Lower leg skin (tissue), 4 donors: ENCODE measurements around the gene CENPO. TPM values are rescaled to one million over a fixed set of nuclear protein-coding genes. Genes with fewer than 3 reads are reported as not detected.
A peak's percentile ranks its signal among the peaks of the same experiment; 100 is the strongest.

Experiments used
- DNase-seq, 2 donors: peaks; one replicate each; pipeline ENCODE4 v3.0.0-alpha.2; 2019; ENCODE audit warnings: low spot score in 2 of 2
- H3K4me3 ChIP-seq: fragments of 200-600 bp; sonication (generic); 2 replicates; pipeline ENCODE4 v1.5.1; 2017; ENCODE audit warnings: mild to moderate bottlenecking, low read depth; ENCODE audit not compliant: poor library complexity, severe bottlenecking
- CTCF ChIP-seq, 3 donors: fragments of 450-650 bp; IDR thresholded peaks; one replicate each; pipeline ENCODE4 v1.5.1; 2016; ENCODE audit warnings: antibody characterized with exemption in 3 of 3, mild to moderate bottlenecking in 3 of 3, moderate library complexity in 2 of 3
- POLR2A ChIP-seq, 2 donors: fragments of 450-650 bp; IDR thresholded peaks; one replicate each; pipeline ENCODE4 v1.6.1; 2016 to 2017; ENCODE audit warnings: antibody characterized with exemption in 2 of 2, mild to moderate bottlenecking in 1 of 2, moderate library complexity in 1 of 2
- WGBS, 2 donors: methylation state at CpG; one replicate each; pipeline ENCODE4 v1.1.5; 2018; 5-methylcytosine and 5-hydroxymethylcytosine counted together
- intact Hi-C: fragments of 100-400 bp; cut with DNase I; formaldehyde crosslinking; loops from one replicate; pipeline ENCODE4 v1.15.0; 2023; ENCODE audit warnings: low total_unique reads
- total RNA-seq, 4 donors: library from RNA; depleted of rRNA; stranded (reverse); fragments of >200 nt; gene quantifications; one replicate each; pipeline ENCODE4 v1.1.0, GENCODE V29; 2016

Gene CENPO
- total RNA-seq, 4 donors from 2014 or later, result 2.0 to 5.3 (median 2.4) TPM

DNA sequence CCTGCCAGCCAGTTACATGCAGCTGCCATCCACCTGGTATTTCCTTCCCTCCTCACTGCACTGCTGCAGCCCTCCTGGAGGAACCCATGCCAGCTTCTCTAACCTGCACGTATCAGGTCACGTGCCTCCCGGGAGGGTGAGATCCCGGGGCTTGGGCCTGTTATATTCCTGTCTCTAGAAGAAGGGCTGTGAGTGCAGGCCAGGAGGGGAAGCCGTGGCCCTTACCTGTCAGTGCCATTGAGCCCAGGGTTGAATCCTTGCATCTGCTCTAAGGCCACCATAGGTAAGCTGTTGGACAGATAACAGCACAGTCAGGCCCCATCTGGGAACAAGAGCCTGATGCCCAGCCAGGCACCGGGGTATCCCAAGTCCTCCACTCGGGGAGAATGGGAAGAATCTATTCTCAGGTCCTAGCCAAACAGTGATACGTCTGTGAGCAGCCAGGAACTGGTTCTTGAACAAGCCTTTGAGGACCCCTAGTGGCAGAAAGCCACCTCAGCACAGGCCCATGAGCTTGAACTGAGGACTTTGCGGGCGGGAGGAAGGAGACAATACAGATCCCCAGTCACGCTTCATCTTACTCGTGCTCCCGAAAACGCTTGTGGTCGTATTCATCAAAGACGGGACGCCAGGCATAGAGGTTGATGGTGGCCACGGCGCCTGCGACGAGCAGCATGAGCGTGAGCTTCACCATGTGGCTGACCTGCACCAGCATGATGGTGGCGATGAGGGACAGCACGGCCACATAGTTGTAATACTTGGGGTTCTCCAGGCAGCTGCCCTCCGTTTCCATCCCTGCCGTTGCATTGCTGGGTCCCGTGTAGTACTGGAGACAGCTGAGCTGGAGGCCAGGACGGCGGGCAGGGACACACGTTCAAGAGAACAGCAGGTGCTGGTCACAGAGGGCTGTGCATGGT, 34.4 kb downstream of the CENPO start:
- no peak overlapping the region for H3K4me3 ChIP-seq
- WGBS, 2 donors, result 38 to 39% methylated on average over 30 of the region's 30 CpGs
- intact Hi-C loops, result loop anchor here (5.0 kb wide), 1 partner anchor 415 kb away; no protein-coding TSS in a partner anchor
- peak; percentile 83 to 94 for DNase-seq
- TF ChIP-seq POLR2A (IDR thresholded peaks at IDR 0.05) (no peak), CTCF (IDR thresholded peaks at IDR 0.05) (no peak)

DNA sequence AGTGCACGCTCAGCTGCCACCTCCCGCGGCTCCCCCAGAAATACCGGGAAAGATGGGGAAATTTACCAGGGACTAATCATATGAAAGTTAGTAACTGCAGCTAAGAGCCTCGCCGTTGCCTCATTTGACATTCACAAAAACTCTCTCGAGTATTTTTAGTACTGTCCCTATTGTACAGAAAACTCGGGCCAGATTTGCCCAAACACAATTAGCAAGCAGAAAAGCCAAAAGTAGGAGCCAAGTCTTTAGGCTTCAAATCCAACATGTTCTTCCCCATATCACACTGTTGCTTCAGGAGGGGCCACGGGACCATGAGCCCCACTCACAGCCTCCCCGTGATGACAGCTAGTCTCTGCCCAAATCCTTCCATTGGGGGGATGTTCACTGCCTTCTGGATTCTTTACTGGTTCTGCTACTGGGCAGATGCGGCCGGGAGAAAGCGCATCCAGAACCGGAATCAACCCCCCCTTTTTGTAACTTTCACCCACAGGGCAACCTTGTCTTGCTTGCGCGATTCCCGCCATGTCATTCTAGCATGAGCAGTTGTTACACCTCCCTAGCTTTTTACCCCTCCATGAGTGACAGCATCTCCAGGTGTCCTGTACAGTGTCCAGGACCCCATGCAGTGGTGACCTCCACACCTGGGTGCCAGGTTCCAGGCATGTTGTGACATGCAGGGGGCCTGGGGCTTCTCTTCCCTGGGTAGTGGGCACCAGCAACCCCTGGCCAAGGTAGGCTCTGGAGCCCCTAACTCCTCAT, 35.2 kb downstream of the CENPO start:
- no peak for TF ChIP-seq POLR2A (IDR thresholded peaks at IDR 0.05)
- TF ChIP-seq CTCF (IDR thresholded peaks at IDR 0.05), result no peak
- no peak overlapping the region for H3K4me3 ChIP-seq
- WGBS, 2 donors, result 75 to 79% methylated on average over 17 of the region's 17 CpGs
- peak in 1 of 2 donors; percentile 70 for DNase-seq
- intact Hi-C loops, result loop anchor here (5.0 kb wide), 1 partner anchor 416 kb away; no protein-coding TSS in a partner anchor

GRCh38 chr2:24830351-24830750, 37.1 kb downstream of the CENPO start:
- intact Hi-C loops, result no loop called here
- no peak overlapping the region for H3K4me3 ChIP-seq
- 92 to 94% methylated on average over 5 of the region's 5 CpGs for WGBS, 2 donors

GRCh38 chr2:24830786-24831185, 37.6 kb downstream of the CENPO start:
- peak in 1 of 2 donors; percentile 74 for DNase-seq
- intact Hi-C loops, result no loop called here
- WGBS, 2 donors, result 90 to 91% methylated on average over 12 of the region's 12 CpGs
- TF ChIP-seq POLR2A (IDR thresholded peaks at IDR 0.05) (no peak), CTCF (IDR thresholded peaks at IDR 0.05) (no peak)
- H3K4me3 ChIP-seq, result no peak overlapping the region

More at GRCh38 chr2:24830351-24830750, 37.1 kb downstream of the CENPO start:
- no peak for DNase-seq
- no peak for TF ChIP-seq CTCF (IDR thresholded peaks at IDR 0.05)
- TF ChIP-seq POLR2A (IDR thresholded peaks at IDR 0.05), result no peak

- DNase-seq, result peak in 1 of 2 donors; percentile 56
- 87 to 88% methylated on average over 12 to 14 of the region's 18 CpGs for WGBS, 2 donors
- TF ChIP-seq CTCF (IDR thresholded peaks at IDR 0.05) (no peak), POLR2A (IDR thresholded peaks at IDR 0.05) (no peak)
- intact Hi-C loops, result no loop called here
- H3K4me3 ChIP-seq, result no peak overlapping the region
Observed at GRCh38 chr2:24831221-24832072, 38.2 kb downstream of the CENPO start.
